ENCODE data around the gene CLDN18. TPM values are rescaled to one million over a fixed set of nuclear protein-coding genes. Genes with fewer than 3 reads are reported as not detected.

CLDN18 gene
- total and polyA plus RNA-seq, 4 donors: 0.06 TPM; not detected in 3

- H3K9ac ChIP-seq (ENCODE audit: low read depth in 1 of 2, low read length in 2 of 2): no peak overlapping the region
- no peaks in the 10 kb centered on the region for H3K36me3 ChIP-seq (ENCODE audit: control insufficient read depth in 4 of 4, insufficient read depth in 3 of 4, low read depth in 1 of 4, low read length in 3 of 4)
- H3K27ac ChIP-seq (ENCODE audit: low read depth in 1 of 2, low read length in 2 of 2): no peak overlapping the region
- DNase-seq (ENCODE audit: low spot score): no peak
- H3K4me3 ChIP-seq (ENCODE audit: low read depth in 1 of 3, low read length in 3 of 3): no peak overlapping the region
- H3K9me3 ChIP-seq (ENCODE audit: control insufficient read depth in 4 of 4, low read length in 3 of 4): peaks cover 0 to 8% (median 0%) of the 10 kb centered on the region in 4 donors
- no peaks in the 10 kb centered on the region for H3K27me3 ChIP-seq (ENCODE audit: control insufficient read depth in 4 of 4, insufficient read depth in 4 of 4, low read length in 3 of 4)
- WGBS: 80% methylated on average over 18 of the region's 18 CpGs
- TF ChIP-seq FOXA2 (IDR thresholded peaks at IDR 0.05) (no peak), RAD21 (IDR thresholded peaks at IDR 0.05) (no peak), EGR1 (IDR thresholded peaks at IDR 0.05; ENCODE audit: low read depth in 2 of 2) (no peak), JUND (IDR thresholded peaks at IDR 0.05) (no peak), HNF4G (IDR thresholded peaks at IDR 0.05) (no peak), HNF4A (conservative IDR thresholded peaks at IDR 0.05) (no peak), GABPA (IDR thresholded peaks at IDR 0.05 in 1 of 2, conservative IDR thresholded peaks at IDR 0.05 in 1 of 2) (no peak), NR2F2 (IDR thresholded peaks at IDR 0.05) (no peak)
- TF ChIP-seq, protein P1, sequence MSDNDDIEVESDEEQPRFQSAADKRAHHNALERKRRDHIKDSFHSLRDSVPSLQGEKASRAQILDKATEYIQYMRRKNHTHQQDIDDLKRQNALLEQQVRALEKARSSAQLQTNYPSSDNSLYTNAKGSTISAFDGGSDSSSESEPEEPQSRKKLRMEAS (IDR thresholded peaks at IDR 0.05): no peak
- TF ChIP-seq, protein P2, sequence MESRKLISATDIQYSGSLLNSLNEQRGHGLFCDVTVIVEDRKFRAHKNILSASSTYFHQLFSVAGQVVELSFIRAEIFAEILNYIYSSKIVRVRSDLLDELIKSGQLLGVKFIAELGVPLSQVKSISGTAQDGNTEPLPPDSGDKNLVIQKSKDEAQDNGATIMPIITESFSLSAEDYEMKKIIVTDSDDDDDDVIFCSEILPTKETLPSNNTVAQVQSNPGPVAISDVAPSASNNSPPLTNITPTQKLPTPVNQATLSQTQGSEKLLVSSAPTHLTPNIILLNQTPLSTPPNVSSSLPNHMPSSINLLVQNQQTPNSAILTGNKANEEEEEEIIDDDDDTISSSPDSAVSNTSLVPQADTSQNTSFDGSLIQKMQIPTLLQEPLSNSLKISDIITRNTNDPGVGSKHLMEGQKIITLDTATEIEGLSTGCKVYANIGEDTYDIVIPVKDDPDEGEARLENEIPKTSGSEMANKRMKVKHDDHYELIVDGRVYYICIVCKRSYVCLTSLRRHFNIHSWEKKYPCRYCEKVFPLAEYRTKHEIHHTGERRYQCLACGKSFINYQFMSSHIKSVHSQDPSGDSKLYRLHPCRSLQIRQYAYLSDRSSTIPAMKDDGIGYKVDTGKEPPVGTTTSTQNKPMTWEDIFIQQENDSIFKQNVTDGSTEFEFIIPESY (IDR thresholded peaks at IDR 0.05): no peak
- TF ChIP-seq, protein P3, sequence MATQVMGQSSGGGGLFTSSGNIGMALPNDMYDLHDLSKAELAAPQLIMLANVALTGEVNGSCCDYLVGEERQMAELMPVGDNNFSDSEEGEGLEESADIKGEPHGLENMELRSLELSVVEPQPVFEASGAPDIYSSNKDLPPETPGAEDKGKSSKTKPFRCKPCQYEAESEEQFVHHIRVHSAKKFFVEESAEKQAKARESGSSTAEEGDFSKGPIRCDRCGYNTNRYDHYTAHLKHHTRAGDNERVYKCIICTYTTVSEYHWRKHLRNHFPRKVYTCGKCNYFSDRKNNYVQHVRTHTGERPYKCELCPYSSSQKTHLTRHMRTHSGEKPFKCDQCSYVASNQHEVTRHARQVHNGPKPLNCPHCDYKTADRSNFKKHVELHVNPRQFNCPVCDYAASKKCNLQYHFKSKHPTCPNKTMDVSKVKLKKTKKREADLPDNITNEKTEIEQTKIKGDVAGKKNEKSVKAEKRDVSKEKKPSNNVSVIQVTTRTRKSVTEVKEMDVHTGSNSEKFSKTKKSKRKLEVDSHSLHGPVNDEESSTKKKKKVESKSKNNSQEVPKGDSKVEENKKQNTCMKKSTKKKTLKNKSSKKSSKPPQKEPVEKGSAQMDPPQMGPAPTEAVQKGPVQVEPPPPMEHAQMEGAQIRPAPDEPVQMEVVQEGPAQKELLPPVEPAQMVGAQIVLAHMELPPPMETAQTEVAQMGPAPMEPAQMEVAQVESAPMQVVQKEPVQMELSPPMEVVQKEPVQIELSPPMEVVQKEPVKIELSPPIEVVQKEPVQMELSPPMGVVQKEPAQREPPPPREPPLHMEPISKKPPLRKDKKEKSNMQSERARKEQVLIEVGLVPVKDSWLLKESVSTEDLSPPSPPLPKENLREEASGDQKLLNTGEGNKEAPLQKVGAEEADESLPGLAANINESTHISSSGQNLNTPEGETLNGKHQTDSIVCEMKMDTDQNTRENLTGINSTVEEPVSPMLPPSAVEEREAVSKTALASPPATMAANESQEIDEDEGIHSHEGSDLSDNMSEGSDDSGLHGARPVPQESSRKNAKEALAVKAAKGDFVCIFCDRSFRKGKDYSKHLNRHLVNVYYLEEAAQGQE (IDR thresholded peaks at IDR 0.05): no peak
- H3K4me1 ChIP-seq (ENCODE audit: control insufficient read depth in 4 of 4, insufficient read depth in 4 of 4, low read length in 3 of 4): no peaks in the 10 kb centered on the region
These were observed 11.6 kb upstream of the CLDN18 start for GRCh38 chr3:137998121-137999042.

DNA sequence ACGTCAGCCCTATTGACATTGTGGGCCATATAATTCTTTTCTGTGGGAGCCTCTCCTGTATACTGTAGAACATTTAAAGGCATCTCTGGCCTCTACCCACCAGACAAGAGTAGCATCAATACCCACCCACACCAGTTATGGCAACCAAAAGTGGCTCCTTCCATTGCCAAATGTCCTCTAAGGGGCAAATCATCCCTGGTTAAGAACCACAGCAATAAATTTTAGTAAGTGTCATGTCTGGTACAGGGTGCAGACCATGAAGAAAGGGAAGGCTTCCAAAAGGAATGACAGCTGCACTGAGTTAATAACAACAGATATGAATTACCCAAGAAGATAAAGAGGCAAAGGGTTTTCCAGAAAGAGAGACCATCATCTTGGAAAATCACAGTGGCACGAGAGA, 6.9 kb upstream of the CLDN18 start:
- H3K4me1 ChIP-seq (ENCODE audit: control insufficient read depth in 4 of 4, insufficient read depth in 4 of 4, low read length in 3 of 4): no peaks in the 10 kb centered on the region
- WGBS: 84% methylated on average over 2 of the region's 2 CpGs
- H3K27me3 ChIP-seq (ENCODE audit: control insufficient read depth in 4 of 4, insufficient read depth in 4 of 4, low read length in 3 of 4): no peaks in the 10 kb centered on the region
- no peak overlapping the region for H3K9ac ChIP-seq (ENCODE audit: low read depth in 1 of 2, low read length in 2 of 2)
- H3K36me3 ChIP-seq (ENCODE audit: control insufficient read depth in 4 of 4, insufficient read depth in 3 of 4, low read depth in 1 of 4, low read length in 3 of 4): no peaks in the 10 kb centered on the region
- H3K4me3 ChIP-seq (ENCODE audit: low read depth in 1 of 3, low read length in 3 of 3): no peak overlapping the region
- TF ChIP-seq, protein P1 (IDR thresholded peaks at IDR 0.05): no peak
- TF ChIP-seq CTCF (IDR thresholded peaks at IDR 0.05; ENCODE audit: low read depth, low read length, missing input control) (no peak), HNF4G (IDR thresholded peaks at IDR 0.05) (no peak), HNF4A (conservative IDR thresholded peaks at IDR 0.05) (no peak), SP1 (IDR thresholded peaks at IDR 0.05) (no peak), TAF1 (conservative IDR thresholded peaks at IDR 0.05) (no peak), FOXA2 (IDR thresholded peaks at IDR 0.05) (no peak), RAD21 (IDR thresholded peaks at IDR 0.05) (no peak)
- TF ChIP-seq, protein P3 (IDR thresholded peaks at IDR 0.05): no peak
- TF ChIP-seq, protein P2 (IDR thresholded peaks at IDR 0.05): no peak
- H3K27ac ChIP-seq (ENCODE audit: low read depth in 1 of 2, low read length in 2 of 2): no peak overlapping the region
- DNase-seq (ENCODE audit: low spot score): no peak
- H3K9me3 ChIP-seq (ENCODE audit: control insufficient read depth in 4 of 4, low read length in 3 of 4): no peaks in the 10 kb centered on the region

Measured in liver (tissue), 9 donors.